HS-27A (cell line): Measurements from ENCODE around the gene LRRC47.

ENCODE experiments used
- DNase-seq: peaks from one replicate; pipeline ENCODE4 v3.0.0-alpha.2; 2012; ENCODE audit warnings: low read depth, missing footprints

LRRC47 gene

GRCh38 chr1:3796215-3797061, at the start of gene LRRC47:
Gene LRRC47 (minus strand): TSS chr1:3796498. CDS start chr1:3796476, 22 bp downstream.
- DNase-seq, result peak; percentile 71

- no peak for DNase-seq
Observed at GRCh38 chr1:3842912-3843311, 46.6 kb upstream of the LRRC47 start.

GRCh38 chr1:3841491-3841890, 45.2 kb upstream of the LRRC47 start:
- DNase-seq, result no peak

- no peak for DNase-seq
Observed at GRCh38 chr1:3838788-3839187, 42.5 kb upstream of the LRRC47 start.

- no peak for DNase-seq
Observed at GRCh38 chr1:3837685-3838084, 41.4 kb upstream of the LRRC47 start.

- DNase-seq, result no peak
Observed at GRCh38 chr1:3837200-3837599, 40.9 kb upstream of the LRRC47 start.

- no peak for DNase-seq
Observed at GRCh38 chr1:3836421-3836820, 40.1 kb upstream of the LRRC47 start.

- DNase-seq, result no peak
Observed at GRCh38 chr1:3834701-3835100, 38.4 kb upstream of the LRRC47 start.

- DNase-seq, result no peak
Observed at GRCh38 chr1:3831689-3832088, 35.4 kb upstream of the LRRC47 start.

- no peak for DNase-seq
Observed at GRCh38 chr1:3828391-3828790, 32.1 kb upstream of the LRRC47 start.

GRCh38 chr1:3827813-3828307, 31.6 kb upstream of the LRRC47 start:
- DNase-seq, result no peak

- DNase-seq, result no peak
Observed at GRCh38 chr1:3825356-3825755, 29.1 kb upstream of the LRRC47 start.

GRCh38 chr1:3824650-3825049, 28.4 kb upstream of the LRRC47 start:
- DNase-seq, result no peak

GRCh38 chr1:3822421-3822820, 26.1 kb upstream of the LRRC47 start:
- no peak for DNase-seq

GRCh38 chr1:3821908-3822307, 25.6 kb upstream of the LRRC47 start:
- DNase-seq, result no peak

- no peak for DNase-seq
Observed at GRCh38 chr1:3821447-3821846, 25.1 kb upstream of the LRRC47 start.

GRCh38 chr1:3821004-3821403, 24.7 kb upstream of the LRRC47 start:
- DNase-seq, result no peak

GRCh38 chr1:3820316-3820715, 24.0 kb upstream of the LRRC47 start:
- DNase-seq, result no peak

- DNase-seq, result no peak
Observed at GRCh38 chr1:3819771-3820200, 23.5 kb upstream of the LRRC47 start.

- DNase-seq, result no peak
Observed at GRCh38 chr1:3817821-3818597, 21.7 kb upstream of the LRRC47 start.

- no peak for DNase-seq
Observed at GRCh38 chr1:3817138-3817740, 20.9 kb upstream of the LRRC47 start.

GRCh38 chr1:3816331-3817137, 20.2 kb upstream of the LRRC47 start:
- no peak for DNase-seq
